ENCODE results near the gene EMC7. TPM values are rescaled to one million over a fixed set of nuclear protein-coding genes. Genes with fewer than 3 reads are reported as not detected.

The EMC7 gene
- total and polyA plus RNA-seq, 2 of the 13 experiments (the other 11 are each of a cell fraction or from before 2014, with no cell fraction given), result 46.8 to 113 TPM

DNA sequence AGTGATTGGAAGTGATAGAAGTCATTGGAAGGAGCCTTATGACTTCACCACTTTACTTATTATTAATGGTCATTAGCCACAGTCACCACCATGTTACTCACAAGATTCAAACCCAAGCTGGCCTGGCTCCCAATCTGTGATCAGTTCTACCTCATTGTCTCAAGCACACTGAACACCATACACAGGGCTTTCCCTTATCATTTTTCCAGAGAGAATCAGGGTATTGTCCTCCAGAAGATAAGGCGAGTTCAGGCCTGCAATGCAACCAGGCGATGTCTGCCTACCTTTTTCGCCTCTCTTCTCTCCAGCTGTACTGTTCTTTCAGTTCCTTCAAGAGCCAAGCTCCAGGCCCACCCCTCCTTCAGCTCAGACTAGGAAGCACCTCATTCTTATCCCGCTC, 24.9 kb downstream of the EMC7 start (continued):
- TF ChIP-seq ZZZ3 (CRISPR knock-in tag; IDR thresholded peaks at IDR 0.05; ENCODE audit: borderline replicate concordance), result no peak
- TF ChIP-seq MTA1 (CRISPR knock-in tag; IDR thresholded peaks at IDR 0.05; ENCODE audit: borderline replicate concordance), result no peak
- no peak for TF ChIP-seq ATF3 (CRISPR knock-in tag; IDR thresholded peaks at IDR 0.05)
- TF ChIP-seq CC2D1A (CRISPR knock-in tag; IDR thresholded peaks at IDR 0.05), result no peak
- no peak for TF ChIP-seq DMAP1 (CRISPR knock-in tag; IDR thresholded peaks at IDR 0.05)

DNA sequence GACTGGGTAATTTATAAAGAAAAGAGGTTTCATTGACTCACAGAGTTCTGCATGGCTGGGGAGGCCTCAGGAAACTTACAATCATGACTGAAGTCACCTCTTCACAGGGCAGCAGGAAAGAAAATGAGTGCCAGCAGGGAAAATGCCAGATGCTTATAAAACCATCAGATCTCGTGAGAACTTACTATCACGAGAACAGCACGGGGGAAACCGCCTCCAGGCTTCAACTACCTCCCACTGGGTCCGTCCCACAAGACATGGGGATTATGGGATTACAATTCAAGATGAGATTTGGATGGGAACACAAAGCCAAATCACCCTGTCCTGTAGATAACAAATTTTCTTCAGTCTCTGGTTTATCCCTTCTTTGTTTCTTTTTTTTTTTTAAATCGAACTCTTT, 31.7 kb downstream of the EMC7 start:
- 26% methylated on average over 6 of the region's 6 CpGs for WGBS (ENCODE audit: low lambda C conversion rate)

More for the DNA sequence above, 31.7 kb downstream of the EMC7 start:
- DNase-seq (ENCODE audit: low spot score) (no peak), ATAC-seq (no peak), FAIRE-seq (no peak)
- Histone ChIP-seq H3K4me3 (replicated peaks in 1 of 3; ENCODE audit: insufficient read depth in 1 of 3, low read depth in 2 of 3, low read length in 3 of 3) (no peak overlapping the region), H3K27me3 (ENCODE audit: control insufficient read depth in 1 of 2, insufficient read depth in 2 of 2, low read length in 2 of 2) (no peaks in the 10 kb centered on the region), H3K9ac (ENCODE audit: insufficient read depth, low read depth, low read length) (no peak overlapping the region), H3K4me1 (ENCODE audit: insufficient read depth, low read length) (no peaks in the 10 kb centered on the region), H3K9me3 (ENCODE audit: low read length) (no peaks in the 10 kb centered on the region), H3K79me2 (ENCODE audit: insufficient read depth, low read length) (no peaks in the 10 kb centered on the region), H3K36me3 (replicated peaks in 1 of 2; ENCODE audit: control insufficient read depth in 1 of 2, insufficient read depth in 2 of 2, low read length in 2 of 2) (no peaks in the 10 kb centered on the region), H3K27ac (ENCODE audit: extremely low read length, insufficient read depth, low read length) (no peak overlapping the region), H4K20me1 (ENCODE audit: insufficient read depth, low read length) (no peaks in the 10 kb centered on the region), H2AFZ (ENCODE audit: low read length) (no peak overlapping the region), H3K4me2 (ENCODE audit: low read depth, low read length) (no peak overlapping the region)
- intact Hi-C loops (cut with micrococcal nuclease; ENCODE audit: unreplicated experiment) (no loop called here), in situ Hi-C loops (cut with HindIII; ENCODE audit: extremely low pct_ligation_motif_present, low pct_unique_long_range_greater_than_20kb) (loop anchor here (25.0 kb wide), 2 partner anchors 292 to 517 kb away; partner anchors contain the start of genes GOLGA8B and LPCAT4)
- ChIA-PET CTCF (ENCODE audit: low intra/inter-chr PET ratio, low total read pairs) (no interaction called here), POLR2A (no interaction called here)
- BruUV-seq (replicated peaks), result no TSS peak
- TF ChIP-seq CHD2 (IDR thresholded peaks at IDR 0.05; ENCODE audit: low read depth, low read length), result peak; percentile 74
- TF ChIP-seq, protein P1, sequence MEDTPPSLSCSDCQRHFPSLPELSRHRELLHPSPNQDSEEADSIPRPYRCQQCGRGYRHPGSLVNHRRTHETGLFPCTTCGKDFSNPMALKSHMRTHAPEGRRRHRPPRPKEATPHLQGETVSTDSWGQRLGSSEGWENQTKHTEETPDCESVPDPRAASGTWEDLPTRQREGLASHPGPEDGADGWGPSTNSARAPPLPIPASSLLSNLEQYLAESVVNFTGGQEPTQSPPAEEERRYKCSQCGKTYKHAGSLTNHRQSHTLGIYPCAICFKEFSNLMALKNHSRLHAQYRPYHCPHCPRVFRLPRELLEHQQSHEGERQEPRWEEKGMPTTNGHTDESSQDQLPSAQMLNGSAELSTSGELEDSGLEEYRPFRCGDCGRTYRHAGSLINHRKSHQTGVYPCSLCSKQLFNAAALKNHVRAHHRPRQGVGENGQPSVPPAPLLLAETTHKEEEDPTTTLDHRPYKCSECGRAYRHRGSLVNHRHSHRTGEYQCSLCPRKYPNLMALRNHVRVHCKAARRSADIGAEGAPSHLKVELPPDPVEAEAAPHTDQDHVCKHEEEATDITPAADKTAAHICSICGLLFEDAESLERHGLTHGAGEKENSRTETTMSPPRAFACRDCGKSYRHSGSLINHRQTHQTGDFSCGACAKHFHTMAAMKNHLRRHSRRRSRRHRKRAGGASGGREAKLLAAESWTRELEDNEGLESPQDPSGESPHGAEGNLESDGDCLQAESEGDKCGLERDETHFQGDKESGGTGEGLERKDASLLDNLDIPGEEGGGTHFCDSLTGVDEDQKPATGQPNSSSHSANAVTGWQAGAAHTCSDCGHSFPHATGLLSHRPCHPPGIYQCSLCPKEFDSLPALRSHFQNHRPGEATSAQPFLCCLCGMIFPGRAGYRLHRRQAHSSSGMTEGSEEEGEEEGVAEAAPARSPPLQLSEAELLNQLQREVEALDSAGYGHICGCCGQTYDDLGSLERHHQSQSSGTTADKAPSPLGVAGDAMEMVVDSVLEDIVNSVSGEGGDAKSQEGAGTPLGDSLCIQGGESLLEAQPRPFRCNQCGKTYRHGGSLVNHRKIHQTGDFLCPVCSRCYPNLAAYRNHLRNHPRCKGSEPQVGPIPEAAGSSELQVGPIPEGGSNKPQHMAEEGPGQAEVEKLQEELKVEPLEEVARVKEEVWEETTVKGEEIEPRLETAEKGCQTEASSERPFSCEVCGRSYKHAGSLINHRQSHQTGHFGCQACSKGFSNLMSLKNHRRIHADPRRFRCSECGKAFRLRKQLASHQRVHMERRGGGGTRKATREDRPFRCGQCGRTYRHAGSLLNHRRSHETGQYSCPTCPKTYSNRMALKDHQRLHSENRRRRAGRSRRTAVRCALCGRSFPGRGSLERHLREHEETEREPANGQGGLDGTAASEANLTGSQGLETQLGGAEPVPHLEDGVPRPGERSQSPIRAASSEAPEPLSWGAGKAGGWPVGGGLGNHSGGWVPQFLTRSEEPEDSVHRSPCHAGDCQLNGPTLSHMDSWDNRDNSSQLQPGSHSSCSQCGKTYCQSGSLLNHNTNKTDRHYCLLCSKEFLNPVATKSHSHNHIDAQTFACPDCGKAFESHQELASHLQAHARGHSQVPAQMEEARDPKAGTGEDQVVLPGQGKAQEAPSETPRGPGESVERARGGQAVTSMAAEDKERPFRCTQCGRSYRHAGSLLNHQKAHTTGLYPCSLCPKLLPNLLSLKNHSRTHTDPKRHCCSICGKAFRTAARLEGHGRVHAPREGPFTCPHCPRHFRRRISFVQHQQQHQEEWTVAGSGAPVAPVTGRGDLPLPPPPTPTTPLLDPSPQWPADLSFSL (CRISPR knock-in tag; IDR thresholded peaks at IDR 0.05), result no peak

Measured in HepG2 (cell line).